NT2/D1 (cell line): Measurements from ENCODE around the gene ZFAND6.

Experiments used
- SUZ12 ChIP-seq: IDR thresholded peaks from 2 replicates; pipeline ENCODE4 v1.6.1; 2011; ENCODE audit not compliant: insufficient read length, insufficient read depth; ENCODE audit errors: extremely low read depth
- YY1 ChIP-seq: IDR thresholded peaks from 2 replicates; pipeline ENCODE4 v1.6.1; 2011; ENCODE audit not compliant: insufficient read length, insufficient read depth

DNA sequence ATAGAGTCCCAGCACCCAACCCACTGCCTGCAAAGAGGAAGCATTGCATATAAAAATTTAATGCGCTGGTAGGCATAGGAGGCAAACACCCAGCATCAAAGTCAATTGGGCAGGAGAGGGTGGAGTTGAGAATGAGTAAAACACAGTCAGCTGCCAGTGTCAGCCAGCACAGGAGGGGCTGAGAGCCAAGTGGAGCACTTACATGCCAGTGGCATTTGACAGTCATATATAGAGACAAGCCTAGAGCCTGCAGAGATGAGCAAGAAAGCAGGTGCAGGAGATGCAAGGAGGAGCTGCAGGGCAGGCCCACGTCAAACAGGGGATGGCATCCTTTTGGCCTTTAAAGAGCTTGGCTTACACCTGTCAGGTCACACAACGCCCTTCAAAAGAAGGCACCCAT lies 27.6 kb upstream of the ZFAND6 start:
- TF ChIP-seq YY1 (no peak), SUZ12 (no peak)
